ENCODE results near the gene ALK. TPM values are rescaled to one million over a fixed set of nuclear protein-coding genes. Genes with fewer than 3 reads are reported as not detected.

The ALK gene
- total RNA-seq, 1 donor from 2014 or later = 1.0 TPM

DNA sequence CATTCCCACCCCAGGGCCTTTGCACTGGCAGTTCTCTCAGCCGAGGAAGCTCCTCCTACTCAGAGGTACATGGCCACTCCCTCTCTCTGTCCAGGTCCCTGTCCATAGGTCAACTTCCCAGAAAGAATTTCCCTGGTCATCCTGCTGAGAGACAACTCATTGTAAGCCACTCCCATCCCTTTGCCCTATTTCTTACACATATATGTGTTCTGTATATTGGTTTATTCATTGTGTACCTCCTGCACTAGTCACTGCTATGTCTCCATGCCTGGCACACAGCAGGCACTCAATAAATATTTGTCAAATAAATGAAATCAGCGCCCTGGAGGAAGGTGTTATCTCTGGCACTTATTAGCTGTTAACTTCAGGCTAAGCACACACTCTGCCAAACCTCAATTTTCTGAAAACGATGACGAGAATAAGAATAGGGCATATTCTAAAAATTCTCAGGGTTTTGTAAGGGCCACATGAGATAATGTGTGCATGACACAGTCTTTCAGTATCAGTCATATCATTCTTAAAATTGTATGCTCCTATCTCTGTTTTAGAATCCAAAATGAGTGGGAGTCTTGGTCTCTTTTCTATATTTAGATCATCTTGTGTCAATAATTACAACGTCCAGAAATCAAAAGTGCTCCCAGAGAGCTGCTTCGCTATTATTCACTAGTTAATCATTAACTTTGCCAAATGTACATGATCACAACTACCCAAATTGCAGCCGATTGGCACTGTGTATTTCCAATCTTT is 198.0 kb downstream of the ALK start:
- no peak for DNase-seq (ENCODE audit: low spot score)

DNA sequence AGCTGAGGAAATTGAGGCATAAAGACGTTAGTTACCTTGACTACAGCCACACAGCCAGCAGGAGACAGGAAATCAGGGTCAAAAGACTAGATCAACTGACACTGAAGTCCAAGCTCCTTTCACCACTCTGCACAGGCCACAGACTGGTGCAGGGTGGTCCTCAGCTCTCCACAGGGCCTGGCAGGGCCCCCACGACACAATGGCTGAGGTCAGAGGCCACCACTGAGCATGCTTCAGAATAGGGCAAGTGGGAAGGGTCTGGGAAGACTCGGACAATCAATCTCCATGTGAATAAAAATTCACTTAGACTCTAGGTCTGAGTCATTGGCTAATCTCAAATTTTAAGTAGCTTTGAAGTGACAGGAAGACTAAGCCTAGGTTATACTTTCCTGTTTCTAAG is 201.7 kb downstream of the ALK start:
- DNase-seq (ENCODE audit: low spot score) = no peak

DNA sequence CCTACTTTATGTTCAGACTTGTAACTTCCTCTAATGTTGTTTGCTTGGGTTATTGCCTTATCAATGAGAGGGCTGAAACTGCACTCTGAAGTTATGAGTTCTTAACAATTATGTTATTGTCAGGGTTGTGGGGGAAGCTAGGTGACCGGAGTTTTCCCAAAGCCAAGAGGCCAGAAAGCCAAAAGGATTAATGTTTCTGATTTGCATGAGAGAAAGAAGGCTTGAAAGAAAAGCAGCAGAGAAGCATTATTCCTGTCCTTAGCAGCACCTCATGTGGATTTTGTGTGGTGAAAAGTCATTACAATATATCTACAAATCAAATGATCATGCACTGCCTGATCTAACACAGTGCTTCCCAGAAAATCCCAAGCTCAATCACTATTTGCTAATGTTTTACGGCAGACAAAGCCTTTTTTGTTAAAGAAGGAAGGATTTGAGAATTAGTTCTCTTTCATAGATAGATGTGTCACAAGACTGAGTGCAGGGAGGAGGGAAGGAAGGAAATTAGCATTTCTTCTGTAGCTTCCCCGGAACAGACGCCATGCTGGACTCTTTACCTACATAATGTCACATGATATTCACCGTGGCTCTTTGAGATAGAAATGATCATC is 203.2 kb downstream of the ALK start:
- DNase-seq (ENCODE audit: low spot score) = no peak

- no peak for DNase-seq (ENCODE audit: low spot score)
These were observed 205.7 kb downstream of the ALK start for GRCh38 chr2:29715655-29716054.

- DNase-seq (ENCODE audit: low spot score) = no peak
These were observed 207.1 kb downstream of the ALK start for GRCh38 chr2:29714333-29714732.

- no peak for DNase-seq (ENCODE audit: low spot score)
These were observed 215.1 kb downstream of the ALK start for GRCh38 chr2:29706171-29706720.

- DNase-seq (ENCODE audit: low spot score) = no peak
These were observed 215.8 kb downstream of the ALK start for GRCh38 chr2:29705616-29706015.

DNA sequence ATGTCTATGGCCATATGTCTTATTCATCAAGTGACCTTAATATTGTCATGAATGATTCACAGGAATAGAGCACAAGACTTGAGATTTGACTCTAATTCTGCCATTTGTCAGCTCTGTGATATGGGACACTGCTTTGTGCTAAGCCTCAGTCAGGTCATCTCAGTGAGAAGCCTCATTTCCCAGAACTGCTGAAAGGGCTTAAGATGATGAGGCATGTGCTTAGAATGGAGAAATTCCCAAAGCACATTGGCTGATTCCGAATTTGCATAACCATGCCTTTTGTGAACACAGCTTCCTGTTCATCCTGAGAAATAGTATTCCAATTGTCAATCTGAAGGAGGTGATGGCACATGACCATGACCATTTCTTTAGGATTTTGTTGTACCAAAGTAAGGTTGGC is 218.1 kb downstream of the ALK start:
- no peak for DNase-seq (ENCODE audit: low spot score)

GRCh38 chr2:29702276-29702675 is 219.1 kb downstream of the ALK start:
- no peak for DNase-seq (ENCODE audit: low spot score)

GRCh38 chr2:29700560-29700959 is 220.8 kb downstream of the ALK start:
- no peak for DNase-seq (ENCODE audit: low spot score)

DNA sequence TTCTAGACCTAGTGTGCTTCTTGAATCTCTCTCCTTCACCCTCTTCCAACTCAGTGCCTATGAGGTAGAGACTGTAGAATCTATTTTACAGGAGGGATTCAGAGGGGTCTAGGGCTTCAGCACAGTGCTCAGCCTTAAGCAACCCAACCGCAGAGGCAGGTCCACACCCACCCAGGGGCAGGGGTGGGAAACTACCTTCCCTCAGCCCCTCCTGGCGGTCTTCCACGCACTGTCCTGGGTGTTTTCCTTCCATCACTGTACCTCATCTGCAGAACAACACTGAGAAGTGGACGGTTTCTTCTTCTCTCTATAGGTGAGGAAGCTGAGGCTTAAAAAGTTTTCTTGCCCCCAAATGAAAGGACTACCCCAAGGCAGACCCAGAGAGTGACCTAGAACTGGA is 222.3 kb downstream of the ALK start:
- no peak for DNase-seq (ENCODE audit: low spot score)

GRCh38 chr2:29698216-29698615 is 223.2 kb downstream of the ALK start:
- no peak for DNase-seq (ENCODE audit: low spot score)

- DNase-seq (ENCODE audit: low spot score) = no peak
These were observed 223.7 kb downstream of the ALK start for GRCh38 chr2:29697715-29698114.

- DNase-seq (ENCODE audit: low spot score) = no peak
These were observed 224.2 kb downstream of the ALK start for GRCh38 chr2:29697181-29697580.

- DNase-seq (ENCODE audit: low spot score) = no peak
These were observed 226.6 kb downstream of the ALK start for GRCh38 chr2:29694741-29695140.

DNA sequence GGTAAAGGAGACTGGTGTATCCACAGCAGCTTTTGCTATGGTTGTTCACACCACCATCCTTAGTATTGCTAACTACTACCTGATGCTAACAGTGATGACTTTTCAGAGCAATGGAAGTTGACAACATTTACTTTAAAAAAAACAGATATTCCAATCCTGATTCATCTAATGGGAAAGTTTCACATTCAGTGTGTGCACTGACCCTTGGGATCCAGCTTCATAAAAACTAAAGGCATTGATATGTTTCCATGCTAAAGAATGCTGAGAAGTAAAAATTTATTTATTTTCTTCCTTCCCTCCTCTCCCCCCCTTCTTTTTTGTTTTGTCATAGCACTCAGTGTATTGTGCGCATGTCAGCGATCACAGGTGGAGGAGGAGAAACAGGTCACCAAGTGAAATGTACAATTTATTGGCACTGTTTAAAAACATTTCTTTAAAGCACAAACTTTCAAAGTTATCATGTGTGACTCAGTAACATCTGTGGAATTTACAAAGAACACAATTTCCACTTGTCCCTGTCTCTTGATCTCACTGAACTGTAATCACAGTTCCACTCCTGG is 229.9 kb downstream of the ALK start:
- DNase-seq (ENCODE audit: low spot score) = no peak

- no peak for DNase-seq (ENCODE audit: low spot score)
These were observed 231.7 kb downstream of the ALK start for GRCh38 chr2:29689666-29690065.

GRCh38 chr2:29688429-29688828 is 233.0 kb downstream of the ALK start:
- DNase-seq (ENCODE audit: low spot score) = no peak

DNA sequence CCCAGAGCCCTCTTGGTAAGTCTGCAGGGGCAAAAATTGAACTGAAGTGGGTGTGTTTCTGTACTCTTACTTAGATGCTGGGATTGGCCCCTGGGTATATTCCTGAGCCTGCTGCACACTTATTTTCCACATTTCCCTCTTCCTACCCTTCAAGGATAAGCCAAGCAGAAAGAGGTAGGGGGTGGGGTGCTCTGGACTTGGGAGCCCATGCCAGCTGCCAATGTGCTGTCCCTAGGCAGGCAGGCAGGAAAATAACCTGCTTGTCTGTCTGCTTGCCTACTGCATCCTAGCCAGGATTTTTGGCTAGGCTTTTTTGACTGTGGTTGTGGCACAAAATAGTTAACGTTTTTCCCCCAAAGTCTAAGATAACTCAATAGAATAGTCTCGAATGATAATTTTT is 234.3 kb downstream of the ALK start:
- DNase-seq (ENCODE audit: low spot score) = no peak

DNA sequence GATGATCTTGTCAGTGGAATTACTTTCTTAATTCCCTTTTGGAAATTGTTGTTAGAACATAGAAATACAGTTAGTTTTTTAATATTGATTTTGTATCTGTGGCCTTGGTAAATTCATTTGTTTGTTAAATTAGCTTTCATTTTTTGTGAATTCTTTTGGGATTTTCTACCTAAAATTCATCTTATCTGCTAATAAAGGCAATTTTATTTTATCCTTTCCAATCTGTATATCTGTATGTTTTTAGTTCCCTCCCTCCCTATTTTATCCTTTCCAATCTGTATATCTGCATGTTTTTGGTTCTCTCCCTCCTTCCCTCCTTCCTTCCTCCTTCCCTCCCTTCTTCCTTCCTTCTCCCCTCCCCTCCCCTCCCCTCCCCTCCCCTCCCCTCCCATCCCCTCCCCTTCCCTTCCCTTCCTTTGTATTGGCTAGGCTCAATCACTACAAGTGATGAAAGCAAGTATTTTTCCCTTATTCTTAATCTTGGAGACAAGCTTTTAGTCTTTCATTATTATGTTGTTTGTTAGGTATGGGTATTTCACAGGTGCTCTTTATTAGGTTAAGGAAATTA is 244.4 kb downstream of the ALK start:
- no peak for DNase-seq (ENCODE audit: low spot score)

DNA sequence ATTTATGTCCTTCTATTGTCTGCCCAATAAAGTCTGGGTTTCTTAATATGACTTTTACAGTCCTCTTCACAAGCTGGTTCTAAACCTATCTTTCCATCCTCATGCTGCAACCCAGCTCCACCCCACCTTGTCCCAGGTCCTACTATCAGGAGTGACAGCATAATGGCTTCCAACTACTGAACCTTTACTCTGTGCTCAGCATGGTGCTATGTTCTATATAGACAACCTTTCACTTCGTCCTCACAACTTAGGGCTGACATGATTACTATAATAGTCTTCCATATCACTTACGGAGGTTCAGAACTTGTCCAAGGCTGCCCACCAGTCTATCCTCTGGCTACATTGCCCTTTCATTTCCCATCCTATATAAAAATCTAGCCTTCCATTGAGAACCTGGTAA is 256.8 kb downstream of the ALK start:
- no peak for DNase-seq (ENCODE audit: low spot score)

GRCh38 chr2:29663268-29663667 is 258.1 kb downstream of the ALK start:
- DNase-seq (ENCODE audit: low spot score) = no peak
